Measurements from ENCODE around the gene KRT9. TPM values are rescaled to one million over a fixed set of nuclear protein-coding genes. Genes with fewer than 3 reads are reported as not detected.
"Not testable (repeated sequence)": the region's sequence is repeated elsewhere in the genome, so short reads cannot be mapped to it uniquely, and the experiment has no call there.

The KRT9 gene
- total RNA-seq, 1 donor from 2014 or later: not detected

DNA sequence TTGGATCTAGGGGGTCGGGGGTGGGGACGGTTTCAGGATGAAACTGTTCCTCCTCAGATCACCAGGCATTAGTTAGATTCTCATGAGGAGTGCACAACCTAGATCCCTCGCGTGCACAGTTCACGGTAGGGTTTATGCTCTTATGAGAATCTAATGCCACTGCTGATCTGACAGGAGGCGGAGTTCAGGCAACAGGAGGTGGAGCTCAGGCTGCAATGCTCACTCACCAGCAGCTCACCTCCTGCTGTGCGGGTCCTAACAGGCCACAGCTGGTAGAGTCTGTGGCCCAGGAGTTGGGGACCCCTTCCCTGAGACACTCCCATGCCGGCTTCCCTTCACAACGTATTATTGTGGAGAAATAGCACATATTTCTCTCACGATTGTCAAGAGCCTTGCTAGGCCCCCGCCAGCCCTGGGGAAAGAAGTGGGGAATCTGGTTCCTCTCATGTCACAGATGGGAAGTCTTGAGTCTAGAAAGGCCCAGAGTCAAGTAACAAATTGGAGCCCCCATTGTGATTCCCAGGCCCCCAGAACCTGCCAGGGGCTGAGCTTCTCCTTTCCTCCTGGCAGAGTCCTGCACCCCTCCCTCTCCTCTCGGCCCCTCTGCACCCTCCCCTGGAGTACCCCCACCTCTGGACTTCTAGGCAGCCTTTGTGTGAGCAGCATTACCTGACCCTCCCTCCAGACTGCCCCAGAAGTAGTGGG, 20.9 kb upstream of the KRT9 start:
- Histone ChIP-seq H3K4me1 (no peaks in the 10 kb centered on the region), H3K4me3 (no peak overlapping the region), H3K27ac (no peak overlapping the region), H3K36me3 (no peaks in the 10 kb centered on the region), H3K9me3 (no peaks in the 10 kb centered on the region), H3K27me3 (peaks cover 4% of the 10 kb centered on the region)
- no peak for ATAC-seq
- no peak for TF ChIP-seq CTCF (IDR thresholded peaks at IDR 0.05)
- intact Hi-C loops (cut with DNase I): no loop called here
- peak; percentile 32 for DNase-seq

DNA sequence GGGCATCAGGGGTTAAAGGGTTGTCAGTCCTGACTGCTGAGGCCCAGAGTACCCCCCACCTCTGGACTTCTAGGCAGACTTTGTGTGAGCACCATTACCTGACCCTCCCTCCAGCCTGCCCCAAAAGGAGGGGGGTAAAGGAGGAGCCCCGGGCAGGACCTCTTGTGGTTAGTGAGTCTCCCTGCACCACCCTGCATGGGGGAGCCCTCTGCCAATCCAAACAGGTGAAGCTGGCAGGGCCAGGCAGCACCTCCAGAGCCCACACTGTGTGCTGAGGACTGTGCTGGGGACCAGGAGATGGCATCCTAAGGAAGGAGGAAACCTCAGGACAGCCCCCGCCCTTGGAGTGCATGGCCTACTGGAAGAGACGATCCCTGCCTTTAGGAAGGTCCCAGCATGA, 17.4 kb upstream of the KRT9 start:
- no peak for TF ChIP-seq CTCF (IDR thresholded peaks at IDR 0.05)
- peak; percentile 25 for DNase-seq

GRCh38 chr17:41588126-41588810, 16.4 kb upstream of the KRT9 start:
- intact Hi-C loops (cut with DNase I): no loop called here
- Histone ChIP-seq H3K27me3 (peaks cover 4% of the 10 kb centered on the region), H3K27ac (no peak overlapping the region), H3K4me3 (no peak overlapping the region), H3K4me1 (no peaks in the 10 kb centered on the region), H3K36me3 (no peaks in the 10 kb centered on the region), H3K9me3 (no peaks in the 10 kb centered on the region)
- TF ChIP-seq CTCF (IDR thresholded peaks at IDR 0.05): no peak
- DNase-seq (peak; percentile 30), ATAC-seq (no peak)

More for the DNA sequence above, 17.4 kb upstream of the KRT9 start:
- Histone ChIP-seq H3K36me3 (no peaks in the 10 kb centered on the region), H3K4me3 (no peak overlapping the region), H3K27me3 (peaks cover 4% of the 10 kb centered on the region), H3K9me3 (no peaks in the 10 kb centered on the region), H3K4me1 (no peaks in the 10 kb centered on the region), H3K27ac (no peak overlapping the region)
- intact Hi-C loops (cut with DNase I): no loop called here
- no peak for ATAC-seq

DNA sequence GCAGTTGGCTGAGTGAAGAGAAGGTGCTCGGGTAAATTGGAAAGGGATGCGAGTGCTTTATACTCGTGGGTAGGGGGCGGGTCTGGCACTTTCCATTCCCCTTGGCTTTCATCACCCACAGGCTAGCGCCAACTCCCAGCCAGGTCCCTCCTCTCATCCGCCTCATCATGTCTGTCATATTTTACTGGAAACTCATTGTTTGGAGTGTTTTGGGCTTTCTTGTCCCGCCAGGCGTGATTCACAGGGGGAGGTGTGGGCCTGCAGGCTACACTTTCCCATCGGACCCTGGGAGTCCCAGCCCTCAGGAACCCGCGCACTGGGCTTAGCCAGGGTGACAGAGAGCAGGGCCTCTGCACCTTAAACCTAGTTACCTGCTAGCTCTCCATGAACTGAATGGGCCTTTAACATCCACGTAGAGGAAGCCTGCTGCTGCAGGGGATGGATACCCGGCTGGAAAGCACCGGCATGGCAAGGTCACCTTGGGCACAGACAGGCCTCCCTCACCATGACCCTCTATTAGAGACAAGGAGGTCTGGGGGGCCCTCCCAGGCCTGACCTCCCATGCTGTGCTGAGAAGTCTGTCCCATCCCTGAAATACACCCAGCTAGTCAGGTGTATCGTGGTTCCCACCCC, 15.1 kb upstream of the KRT9 start, which contains the start of gene KRT14:
Gene KRT14, minus strand, starts transcription at position 33 of the 633 bp plus-strand sequence. CDS start 61 bp downstream, outside the sequence.
- no peaks in the 10 kb centered on the region for H3K9me3 ChIP-seq
- H3K27ac ChIP-seq: no peak within 1 kb of the TSS
- ATAC-seq (no peak), DNase-seq (peak; percentile 21)
- H3K4me3 ChIP-seq: no peak within 1 kb of the TSS
- H3K36me3 ChIP-seq: no peaks in the 10 kb centered on the region
- no peaks in the 10 kb centered on the region for H3K4me1 ChIP-seq
- TF ChIP-seq CTCF (IDR thresholded peaks at IDR 0.05): no peak
- peaks cover 4% of the 10 kb centered on the region for H3K27me3 ChIP-seq
- intact Hi-C loops (cut with DNase I): no loop called here

DNA sequence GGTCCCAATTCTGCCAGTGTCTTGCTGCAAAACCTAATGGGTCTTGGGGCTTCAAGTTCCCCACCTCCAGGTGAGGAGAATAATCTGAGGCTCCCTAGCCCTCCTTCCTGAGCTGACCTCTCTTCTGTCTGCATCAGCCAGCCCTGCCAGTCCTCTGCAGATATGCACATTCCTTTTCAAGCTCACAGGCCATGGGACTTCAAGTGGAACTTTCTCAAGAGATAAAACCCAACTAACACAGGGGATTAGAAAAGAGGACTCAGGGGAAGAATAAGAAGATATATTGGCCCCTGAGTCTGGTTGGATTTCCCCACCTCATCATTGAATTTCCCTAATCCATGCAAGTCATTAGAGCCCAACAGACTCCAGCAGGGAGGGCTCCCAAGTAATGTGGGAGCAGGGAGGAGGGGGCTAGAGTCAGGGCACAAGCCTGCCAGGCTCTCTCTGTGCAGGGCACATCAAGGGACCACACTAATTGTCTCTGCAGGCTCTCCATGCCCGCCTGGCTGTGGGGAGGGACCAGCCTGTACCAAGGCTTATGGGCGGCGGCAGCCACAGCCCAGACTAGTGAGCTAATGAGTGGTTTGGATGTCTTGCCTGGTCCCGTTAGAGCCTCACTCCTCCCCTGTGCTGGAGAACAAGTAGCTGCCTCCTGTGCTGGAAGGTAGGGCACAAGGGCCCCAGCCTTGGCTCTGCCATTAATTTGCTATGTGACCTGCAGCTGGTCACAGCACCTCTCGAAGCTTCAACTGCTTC, 13.6 kb upstream of the KRT9 start:
- H3K27ac ChIP-seq: no peak overlapping the region
- DNase-seq (no peak), ATAC-seq (no peak)
- no peaks in the 10 kb centered on the region for H3K9me3 ChIP-seq
- H3K36me3 ChIP-seq: no peaks in the 10 kb centered on the region
- no peak for TF ChIP-seq CTCF (IDR thresholded peaks at IDR 0.05)
- no peak overlapping the region for H3K4me3 ChIP-seq
- no peaks in the 10 kb centered on the region for H3K4me1 ChIP-seq
- H3K27me3 ChIP-seq: peaks cover 4% of the 10 kb centered on the region
- intact Hi-C loops (cut with DNase I): no loop called here

- H3K9me3 ChIP-seq; H3K36me3 ChIP-seq; H3K27me3 ChIP-seq; H3K4me1 ChIP-seq; H3K27ac ChIP-seq; ATAC-seq; H3K4me3 ChIP-seq; intact Hi-C loops (cut with DNase I); DNase-seq: not testable (repeated sequence)
These were observed 12.6 kb upstream of the KRT9 start for GRCh38 chr17:41584331-41584927.
